Activated T-cell treated with anti-CD3 and anti-CD28 coated beads for 4 hours (primary cell): ENCODE measurements around the gene DPM3.
A peak's percentile ranks its signal among the peaks of the same experiment; 100 is the strongest.
"Not testable (repeated sequence)": the region's sequence is repeated elsewhere in the genome, so short reads cannot be mapped to it uniquely, and the experiment has no call there.

Experiments used
- DNase-seq: peaks from one replicate; pipeline ENCODE4 v3.0.0-alpha.2; 2020

The DPM3 gene

GRCh38 chr1:155139895-155140629 lies at the start of gene DPM3:
TSS of gene DPM3 (minus strand) at chr1:155140531. CDS start at chr1:155140240, 291 bp downstream.
- DNase-seq: peak; percentile 87

- DNase-seq: not testable (repeated sequence)
Observed at GRCh38 chr1:155189926-155190325, 49.6 kb upstream of the DPM3 start.

- DNase-seq: no peak
Observed at GRCh38 chr1:155188268-155188667, 47.9 kb upstream of the DPM3 start.

GRCh38 chr1:155187456-155187891 lies 47.1 kb upstream of the DPM3 start:
- DNase-seq: no peak

- DNase-seq: no peak
Observed at GRCh38 chr1:155186794-155187455, 46.6 kb upstream of the DPM3 start.

- no peak for DNase-seq
Observed at GRCh38 chr1:155186067-155186793, 45.9 kb upstream of the DPM3 start.

- DNase-seq: no peak
Observed at GRCh38 chr1:155185783-155186066, 45.4 kb upstream of the DPM3 start.

GRCh38 chr1:155184835-155185782 lies 44.8 kb upstream of the DPM3 start:
- no peak for DNase-seq

GRCh38 chr1:155184351-155184811 lies 44.0 kb upstream of the DPM3 start:
- no peak for DNase-seq

GRCh38 chr1:155183775-155184221 lies 43.5 kb upstream of the DPM3 start:
- DNase-seq: no peak

- no peak for DNase-seq
Observed at GRCh38 chr1:155182052-155182550, 41.8 kb upstream of the DPM3 start.

- DNase-seq: no peak
Observed at GRCh38 chr1:155181371-155182051, 41.2 kb upstream of the DPM3 start.

GRCh38 chr1:155179112-155180031 lies 39.0 kb upstream of the DPM3 start:
- DNase-seq: no peak

- DNase-seq: no peak
Observed at GRCh38 chr1:155178441-155179111, 38.2 kb upstream of the DPM3 start.

- DNase-seq: no peak
Observed at GRCh38 chr1:155177918-155178281, 37.6 kb upstream of the DPM3 start.

- no peak for DNase-seq
Observed at GRCh38 chr1:155177192-155177917, 37.0 kb upstream of the DPM3 start.

- DNase-seq: peak; percentile 85
Observed at GRCh38 chr1:155176544-155177071, 36.3 kb upstream of the DPM3 start.

- DNase-seq: no peak
Observed at GRCh38 chr1:155175927-155176371, 35.6 kb upstream of the DPM3 start.
